Spleen (tissue), 7 donors: ENCODE measurements around the gene COL9A2.

ENCODE experiments used
- CTCF ChIP-seq, 11 experiments: fragments of 200-600 bp in 7 of 11; fragments of 450-650 bp in 4 of 11; sonication (generic) in 4 of 11; IDR thresholded peaks in 8 of 11; conservative IDR thresholded peaks in 3 of 11; 1 replicate in 7 of 11; 2 replicates in 4 of 11; pipeline versions ENCODE4 v1.4.0 to v1.8.0; 2016 to 2021; ENCODE audit warnings: antibody characterized with exemption in 11 of 11, inconsistent platforms in 4 of 11, mild to moderate bottlenecking in 1 of 11
- POLR2A ChIP-seq, 3 donors: fragments of 450-650 bp; IDR thresholded peaks; one replicate each; pipeline ENCODE4 v1.5.1; 2017; ENCODE audit warnings: antibody characterized with exemption in 3 of 3, mild to moderate bottlenecking in 1 of 3
- POLR2AphosphoS5 ChIP-seq, 3 donors: sonication (generic); formaldehyde crosslinking; IDR thresholded peaks; one replicate each; pipeline ENCODE4 v1.5.1; 2017; ENCODE audit warnings: antibody characterized with exemption in 3 of 3
- donor health status: DM: no; HTN: no; CAD: no; lungs with moderate emphysema.
- donor health status: DM: no; HTN: no; CAD: no.
- donor health status: DM: no; HTN: no; CAD: no.

GRCh38 chr1:40316595-40317393 lies at the start of gene COL9A2:
- TF ChIP-seq POLR2A (IDR thresholded peaks at IDR 0.05), result no peak
- peak; percentile 60 to 77 (median 70) for TF ChIP-seq POLR2AphosphoS5 (IDR thresholded peaks at IDR 0.05)
- peak in 3 of 11 experiments; percentile 17 to 26 (median 18) for TF ChIP-seq CTCF (IDR thresholded peaks at IDR 0.05 in 8 of 11, conservative IDR thresholded peaks at IDR 0.05 in 3 of 11)
